8988T (cell line): ENCODE data around the gene CLCNKA.

ENCODE experiments used
- DNase-seq: peaks from one replicate; pipeline ENCODE4 v3.0.0; 2011

Gene CLCNKA

DNA sequence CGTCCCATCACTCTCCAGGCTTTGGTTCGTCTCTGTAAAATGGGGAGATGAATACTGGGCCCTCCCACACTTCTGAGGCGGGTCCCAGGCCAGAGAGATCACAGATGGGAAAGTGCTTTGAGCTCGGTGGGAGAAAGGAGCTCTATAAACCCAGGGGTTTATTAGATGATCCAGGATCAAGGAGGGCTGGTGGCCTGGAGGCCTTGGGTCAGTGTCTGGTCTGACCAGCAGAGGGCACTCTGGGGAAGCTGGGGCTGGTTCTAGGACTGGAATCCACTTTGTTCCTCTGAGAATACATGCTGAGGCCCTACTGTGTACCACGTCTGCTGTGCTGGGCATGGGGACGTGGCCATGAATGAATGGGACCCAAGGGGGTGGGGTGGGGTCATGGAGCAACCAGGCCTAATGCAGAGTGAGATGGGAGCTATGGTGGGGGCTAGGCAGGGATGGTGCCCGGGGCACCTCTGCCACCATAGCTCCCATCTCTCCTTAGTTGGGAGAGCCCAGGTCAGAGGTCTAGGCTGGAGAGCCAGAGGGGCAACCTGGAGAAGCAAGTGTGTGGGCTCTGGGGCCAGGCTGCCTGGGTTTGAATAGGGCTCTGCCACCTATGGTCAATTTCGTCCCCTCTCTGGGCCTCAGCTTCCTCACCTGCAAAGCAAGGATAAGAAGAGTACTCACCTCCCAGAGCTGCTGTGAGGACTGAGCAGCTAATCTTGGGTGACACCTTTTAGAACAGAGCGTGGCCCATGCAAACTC, 60.6 kb downstream of the CLCNKA start:
- peak; percentile 61 for DNase-seq

DNA sequence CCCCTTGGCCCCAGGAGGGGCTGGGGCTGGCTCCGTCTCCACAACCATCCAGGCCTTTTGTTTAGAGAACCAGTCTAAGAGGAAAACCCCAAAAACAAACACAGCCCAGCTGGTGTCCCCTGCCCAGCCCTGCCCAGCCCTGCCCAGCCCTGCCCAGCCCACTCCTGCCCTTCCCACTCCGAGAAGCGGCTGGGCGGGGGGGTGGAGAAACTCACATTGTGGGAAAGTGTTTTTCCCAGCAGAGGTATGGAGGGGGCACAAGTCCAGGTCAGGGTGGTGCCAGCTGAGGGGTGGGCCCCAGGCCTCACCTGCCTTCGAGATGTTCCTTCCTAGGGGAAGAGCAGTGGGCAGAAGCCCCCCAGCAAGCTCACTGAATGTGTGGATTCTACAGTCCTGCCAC, 61.6 kb downstream of the CLCNKA start:
- DNase-seq: no peak
